Stimulated activated CD8-positive, alpha-beta memory T cell treated with anti-CD3 and anti-CD28 coated beads, Interleukin-12 subunit alpha, Interleukin-12 subunit beta, amount 100 ng/mL, for 4 hours (primary cell): ENCODE data around the gene HSBP1L1.
"Not testable (repeated sequence)": the region's sequence is repeated elsewhere in the genome, so short reads cannot be mapped to it uniquely, and the experiment has no call there.

Experiments
- DNase-seq: peaks from one replicate; pipeline ENCODE4 v3.0.0-alpha.2; 2020; ENCODE audit warnings: low read depth

The HSBP1L1 gene

GRCh38 chr18:79986726-79987125 lies 22.3 kb downstream of the HSBP1L1 start:
- DNase-seq, result no peak

GRCh38 chr18:79987566-79987965 lies 23.1 kb downstream of the HSBP1L1 start:
- no peak for DNase-seq

GRCh38 chr18:79988071-79988450 lies 23.6 kb downstream of the HSBP1L1 start:
- peak; percentile 42 for DNase-seq

GRCh38 chr18:79988451-79989194 lies 24.2 kb downstream of the HSBP1L1 start, which contains the start of gene TXNL4A:
TSS of gene TXNL4A (minus strand) at chr18:79988563. CDS start at chr18:79988392, 171 bp downstream.
- DNase-seq, result peak; percentile 80

- no peak for DNase-seq
Measured at GRCh38 chr18:79989195-79989497, 24.7 kb downstream of the HSBP1L1 start.

GRCh38 chr18:79991494-79991893 lies 27.1 kb downstream of the HSBP1L1 start:
- DNase-seq, result no peak

GRCh38 chr18:79999701-80000100 lies 35.3 kb downstream of the HSBP1L1 start:
- not testable (repeated sequence) for DNase-seq

- DNase-seq, result no peak
Measured at GRCh38 chr18:80000877-80001276, 36.4 kb downstream of the HSBP1L1 start.

GRCh38 chr18:80002468-80002867 lies 38.0 kb downstream of the HSBP1L1 start:
- no peak for DNase-seq

- DNase-seq, result no peak
Measured at GRCh38 chr18:80004600-80005342, 40.3 kb downstream of the HSBP1L1 start.

GRCh38 chr18:80006724-80007123 lies 42.3 kb downstream of the HSBP1L1 start:
- no peak for DNase-seq

GRCh38 chr18:80009661-80010550 lies 45.5 kb downstream of the HSBP1L1 start:
- no peak for DNase-seq

GRCh38 chr18:80010551-80010906 lies 46.1 kb downstream of the HSBP1L1 start:
- DNase-seq, result no peak

GRCh38 chr18:80011496-80012137 lies 47.2 kb downstream of the HSBP1L1 start:
- DNase-seq, result not testable (repeated sequence)

- no peak for DNase-seq
Measured at GRCh38 chr18:80012714-80013113, 48.3 kb downstream of the HSBP1L1 start.
